HG03175 (cell line): ENCODE results near the gene PLEKHH3.
"Not testable (repeated sequence)": the region's sequence is repeated elsewhere in the genome, so short reads cannot be mapped to it uniquely, and the experiment has no call there.

Experiments used
- ATAC-seq: cut with Tn5 transposase; IDR thresholded peaks from one replicate; pipeline ENCODE4 v1.9.1; 2021; ENCODE audit warnings: mild to moderate bottlenecking, moderate library complexity; ENCODE audit not compliant: unreplicated experiment

Gene PLEKHH3

GRCh38 chr17:42673266-42673884, 3.4 kb downstream of the PLEKHH3 start:
- ATAC-seq = no peak

DNA sequence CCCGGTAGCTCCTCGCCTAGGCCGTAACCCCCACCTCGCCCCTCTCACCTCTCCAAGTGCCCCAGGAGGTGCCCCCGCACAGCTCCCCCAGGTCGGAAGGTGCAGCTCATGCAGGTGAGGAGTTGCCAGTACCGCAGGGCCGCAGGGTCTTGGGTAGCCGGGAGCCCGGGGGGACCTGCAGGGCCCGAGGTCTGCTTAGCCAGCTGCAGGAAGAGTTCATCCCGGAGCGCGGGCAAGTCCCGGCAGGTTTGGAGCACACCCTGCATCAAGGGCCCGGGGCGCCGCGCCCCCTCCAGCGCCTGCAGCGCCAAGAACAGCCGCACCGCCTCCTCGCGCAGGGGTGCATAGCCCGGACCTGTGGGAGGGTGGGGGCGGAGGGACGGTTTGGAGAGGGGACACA, 4.8 kb downstream of the PLEKHH3 start:
- ATAC-seq = no peak

GRCh38 chr17:42670789-42671657, 5.8 kb downstream of the PLEKHH3 start:
- no peak for ATAC-seq

DNA sequence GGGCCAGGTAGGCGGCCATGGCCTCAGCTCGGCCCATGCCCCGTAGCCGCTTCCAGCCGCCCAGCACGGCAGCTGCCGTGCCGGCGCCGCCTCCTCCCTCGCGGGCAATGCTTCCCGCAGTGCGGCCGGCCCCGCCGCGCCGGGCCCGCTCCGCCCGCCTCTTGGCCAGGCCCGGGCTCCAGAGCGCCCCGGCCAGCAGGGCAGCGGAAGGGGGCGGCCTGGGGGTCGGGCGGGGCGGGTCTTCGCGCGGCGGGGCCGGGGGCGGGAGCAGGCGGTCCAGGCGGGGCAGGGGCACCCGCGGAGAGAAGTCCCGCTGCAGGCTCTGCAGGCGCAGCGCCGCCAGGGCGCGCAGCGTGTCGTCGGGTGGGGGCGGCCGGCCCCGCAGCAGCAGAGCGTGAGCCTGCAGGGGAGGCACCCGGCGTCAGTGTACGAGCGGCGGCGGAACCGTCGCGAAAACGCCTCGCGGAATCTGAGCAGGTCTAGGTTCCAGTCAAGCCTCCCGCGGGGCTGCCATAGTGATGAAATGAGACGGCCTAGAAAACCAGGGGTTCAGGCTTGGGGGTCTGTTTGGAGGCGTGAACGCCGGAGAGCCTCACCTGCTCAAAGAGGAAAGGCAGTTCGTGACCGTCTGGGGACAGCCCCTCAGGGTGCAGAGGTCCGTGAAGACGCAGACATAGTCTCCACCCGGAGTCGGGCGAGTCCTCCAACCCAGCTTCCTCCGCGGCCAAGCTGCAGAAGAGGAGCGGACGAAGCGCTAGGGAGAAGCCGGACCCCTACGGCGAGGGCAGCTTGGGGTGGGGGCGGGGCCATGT, 6.6 kb downstream of the PLEKHH3 start:
- ATAC-seq = no peak

- no peak for ATAC-seq
These were observed 7.2 kb downstream of the PLEKHH3 start for GRCh38 chr17:42669705-42669976.

- no peak for ATAC-seq
These were observed 9.5 kb downstream of the PLEKHH3 start for GRCh38 chr17:42667088-42667951.

- not testable (repeated sequence) for ATAC-seq
These were observed 10.7 kb downstream of the PLEKHH3 start for GRCh38 chr17:42666126-42666525.

DNA sequence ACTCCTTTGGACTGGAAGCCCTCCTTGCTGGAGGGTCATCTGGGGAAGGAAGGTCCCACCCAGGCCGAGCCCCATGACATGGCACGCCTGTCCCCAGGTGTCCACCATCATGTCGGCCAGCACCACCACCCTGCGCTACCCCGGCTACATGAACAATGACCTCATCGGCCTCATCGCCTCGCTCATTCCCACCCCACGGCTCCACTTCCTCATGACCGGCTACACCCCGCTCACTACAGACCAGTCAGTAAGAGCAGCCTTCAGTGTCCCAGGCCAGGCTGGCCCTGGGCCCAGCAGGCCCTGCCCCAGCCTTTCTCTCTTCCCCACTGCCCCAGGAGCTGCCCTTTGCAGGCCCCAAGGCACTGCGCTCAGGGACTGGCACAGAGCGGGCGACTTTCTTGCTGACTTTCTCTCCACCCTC, 11.2 kb downstream of the PLEKHH3 start:
- no peak for ATAC-seq

DNA sequence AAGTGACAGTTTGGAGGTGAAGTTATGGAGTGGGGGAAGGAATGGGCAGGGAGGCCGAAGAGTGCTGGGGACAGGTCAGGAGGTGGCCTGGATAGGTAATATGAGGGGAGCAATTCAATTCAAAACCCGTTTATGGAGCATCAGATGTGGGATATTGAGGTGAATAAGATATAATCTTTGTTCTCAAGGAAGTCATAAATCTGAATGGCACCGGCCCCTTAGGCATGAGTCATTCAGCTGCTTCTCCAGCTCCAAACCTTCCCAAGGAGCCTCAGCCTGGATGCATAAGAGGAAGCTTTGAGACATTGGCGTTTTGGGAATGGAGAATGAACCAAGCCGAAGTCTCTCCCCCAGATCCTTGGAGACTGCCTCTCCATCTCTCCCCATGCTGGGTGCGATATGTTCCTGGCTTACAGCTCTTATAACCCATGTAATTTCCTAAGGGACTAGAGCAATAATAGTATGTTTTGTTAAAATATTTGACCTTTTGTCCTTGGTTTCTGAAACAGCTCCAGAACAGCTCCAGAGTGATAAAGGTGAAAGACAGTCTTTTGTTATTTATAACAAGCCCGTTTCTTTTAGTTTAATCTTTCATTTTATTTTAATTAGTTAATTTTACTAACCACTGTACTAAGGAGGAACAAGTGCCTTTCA, 16.0 kb downstream of the PLEKHH3 start:
- ATAC-seq = no peak

DNA sequence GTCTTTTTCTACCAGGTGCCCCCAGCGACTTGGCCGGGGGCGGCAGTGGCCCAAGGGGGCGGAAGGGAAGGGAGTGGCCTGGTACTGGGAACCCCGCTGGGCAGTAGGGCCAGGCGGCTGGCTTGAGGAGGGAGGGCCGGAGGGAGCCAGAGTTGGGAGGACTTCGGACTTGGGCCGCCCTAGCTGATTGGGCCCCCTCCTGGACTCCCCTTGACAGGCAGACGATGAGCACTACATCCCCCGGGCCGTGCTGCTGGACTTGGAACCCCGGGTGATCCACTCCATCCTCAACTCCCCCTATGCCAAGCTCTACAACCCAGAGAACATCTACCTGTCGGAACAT, 16.9 kb downstream of the PLEKHH3 start:
- ATAC-seq = not testable (repeated sequence)

- peak; percentile 44 for ATAC-seq
These were observed 17.5 kb downstream of the PLEKHH3 start, which contains the start of gene TUBG2 for GRCh38 chr17:42659079-42659931. TSS of gene TUBG2 (plus strand) at chr17:42659284. CDS start at chr17:42659504, 220 bp downstream.

DNA sequence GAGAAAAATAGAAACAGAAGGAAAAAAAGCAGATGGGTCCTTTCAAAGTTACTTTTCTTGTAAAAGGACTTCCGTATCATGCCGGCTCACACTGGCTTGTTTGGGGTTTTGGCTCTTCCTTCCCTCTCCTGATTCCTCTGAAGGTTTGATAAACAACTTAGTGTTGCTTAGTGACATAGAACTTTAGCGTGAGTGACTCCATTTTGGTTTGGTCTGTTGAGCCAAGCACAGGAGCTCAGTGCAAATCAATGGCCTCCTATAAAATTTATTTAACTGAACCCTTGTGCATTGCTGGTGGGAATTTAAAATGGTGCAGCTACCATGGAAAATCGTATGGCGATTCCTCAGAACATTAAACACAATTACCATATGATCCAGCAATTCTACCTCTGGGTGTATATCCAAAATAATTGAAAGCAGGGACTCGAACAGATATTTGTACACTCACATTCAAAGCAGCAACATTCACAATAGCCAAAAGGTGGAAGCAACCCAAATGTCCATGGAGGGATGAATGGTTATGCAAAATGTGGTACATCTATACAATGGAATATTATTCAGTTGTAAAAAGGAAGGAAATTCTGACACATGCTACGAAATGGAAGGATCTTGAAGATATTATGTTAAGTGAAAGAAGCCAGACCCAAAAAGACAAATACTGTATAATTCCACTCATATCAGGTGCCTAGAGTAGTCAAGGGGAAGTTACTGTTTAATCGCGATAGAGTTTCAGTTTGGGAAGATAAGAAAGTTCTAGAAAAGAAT, 18.8 kb downstream of the PLEKHH3 start:
- no peak for ATAC-seq

GRCh38 chr17:42655528-42655927, 21.3 kb downstream of the PLEKHH3 start:
- ATAC-seq = no peak

GRCh38 chr17:42653179-42654124, 23.3 kb downstream of the PLEKHH3 start:
- no peak for ATAC-seq

GRCh38 chr17:42651392-42651791, 25.4 kb downstream of the PLEKHH3 start:
- ATAC-seq = no peak

- no peak for ATAC-seq
These were observed 29.0 kb downstream of the PLEKHH3 start for GRCh38 chr17:42647778-42648177.

DNA sequence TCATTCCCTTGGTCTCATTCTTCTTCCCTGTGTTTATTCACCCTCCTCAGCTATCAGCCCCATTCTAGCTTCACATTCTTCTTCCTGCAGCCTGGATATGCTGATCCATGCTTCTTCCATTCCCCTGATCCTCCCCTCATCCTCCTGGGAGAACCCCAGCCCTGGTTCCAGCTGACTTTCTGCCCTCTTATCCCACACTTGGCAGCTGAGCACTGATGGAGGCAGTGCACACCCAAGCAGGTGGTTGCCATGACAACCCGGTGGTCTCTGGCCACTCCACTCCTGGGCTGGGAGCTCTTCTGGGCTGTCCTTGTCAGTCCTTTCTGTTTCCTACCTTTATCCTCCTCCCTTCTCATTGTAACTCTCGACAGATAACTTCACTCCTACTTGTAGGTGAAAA, 34.5 kb downstream of the PLEKHH3 start:
- no peak for ATAC-seq

- ATAC-seq = no peak
These were observed 36.7 kb downstream of the PLEKHH3 start for GRCh38 chr17:42640121-42640520.
